Activated CD8-positive, alpha-beta T cell treated with anti-CD3 and anti-CD28 coated beads for 36 hours (primary cell): ENCODE measurements around the gene GALK2. TPM values are rescaled to one million over a fixed set of nuclear protein-coding genes. Genes with fewer than 3 reads are reported as not detected.
"Not testable (repeated sequence)": the region's sequence is repeated elsewhere in the genome, so short reads cannot be mapped to it uniquely, and the experiment has no call there.

Experiments used
- ATAC-seq: fragments of 200-7000 bp; cut with Tn5 transposase; one replicate; pipeline ENCODE4 v1.10.0; 2021; ENCODE audit warnings: mild to moderate bottlenecking, moderate library complexity
- CTCF ChIA-PET: fragments of 350-600 bp; sonication (Branson Sonifier 250); formaldehyde crosslinking; loops from one replicate; lab custom pipeline; 2021; ENCODE audit warnings: antibody characterized with exemption; lab: Charles Lee
- POLR2A ChIA-PET: fragments of 350-600 bp; sonication (Branson Sonifier 250); formaldehyde crosslinking; loops from one replicate; lab custom pipeline; 2021; ENCODE audit warnings: antibody characterized with exemption; lab: Charles Lee
- DNase-seq: peaks from one replicate; pipeline ENCODE4 v3.0.0-alpha.2; 2020
- H3K27ac Mint-ChIP-seq: one replicate; pipeline ENCODE4 v1.8.0; 2021; ENCODE audit warnings: mild to moderate bottlenecking, mixed read lengths
- H3K27me3 Mint-ChIP-seq: one replicate; pipeline ENCODE4 v1.8.0; 2021; ENCODE audit warnings: mixed read lengths
- H3K36me3 Mint-ChIP-seq: one replicate; pipeline ENCODE4 v1.8.0; 2021; ENCODE audit warnings: low read depth, mixed read lengths
- H3K4me1 Mint-ChIP-seq: one replicate; pipeline ENCODE4 v1.8.0; 2021; ENCODE audit warnings: low read depth, mixed read lengths
- H3K4me3 Mint-ChIP-seq: one replicate; pipeline ENCODE4 v1.8.0; 2021; ENCODE audit warnings: mild to moderate bottlenecking, moderate library complexity, mixed read lengths
- H3K9me3 Mint-ChIP-seq: one replicate; pipeline ENCODE4 v1.8.0; 2021; ENCODE audit warnings: mixed read lengths
- intact Hi-C: fragments of 100-400 bp; cut with micrococcal nuclease; formaldehyde crosslinking; loops from one replicate; pipeline ENCODE4 v1.10.0; 2022
- total RNA-seq, 2 experiments: library from RNA; stranded (reverse); gene quantifications; one replicate each; pipeline ENCODE4 v1.2.3, GENCODE V29; 2021
- TF ChIP-seq, protein P1 (sequence below): fragments of 200-600 bp; IDR thresholded peaks from one replicate; pipeline ENCODE4 v1.8.0; 2022; ENCODE audit warnings: antibody characterized with exemption, mild to moderate bottlenecking

GALK2 gene
- total RNA-seq, 2 experiments from 2014 or later = 26.8 to 27.5 TPM

DNA sequence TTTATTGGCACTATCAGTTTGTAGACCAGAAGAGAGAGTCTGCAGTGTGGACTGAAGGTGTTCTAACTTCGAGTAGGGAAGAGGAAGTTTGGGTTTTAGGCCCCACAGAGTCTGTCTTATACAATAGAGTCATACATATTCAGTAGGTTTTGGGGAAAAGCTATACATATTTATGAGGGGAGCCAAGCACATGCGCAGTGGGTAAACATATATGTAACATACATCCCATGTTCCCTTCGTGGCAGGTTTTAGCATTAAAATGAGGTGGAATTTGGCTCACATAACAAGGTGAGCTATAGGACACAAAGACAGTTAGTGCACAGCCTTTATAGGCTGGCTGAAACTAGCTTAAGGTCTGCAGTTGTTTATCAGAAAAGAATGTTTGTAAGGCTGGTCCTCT lies 4.9 kb downstream of the GALK2 start:
- Mint-ChIP-seq H3K27me3 (no peaks in the 10 kb centered on the region), H3K36me3 (peaks cover 7% of the 10 kb centered on the region), H3K4me1 (peaks cover 26% of the 10 kb centered on the region), H3K9me3 (no peaks in the 10 kb centered on the region), H3K4me3 (no peak overlapping the region), H3K27ac (no peak overlapping the region)
- DNase-seq = no peak
- ATAC-seq = no peak
- CTCF ChIA-PET = no interaction called here
- TF ChIP-seq, protein P1, sequence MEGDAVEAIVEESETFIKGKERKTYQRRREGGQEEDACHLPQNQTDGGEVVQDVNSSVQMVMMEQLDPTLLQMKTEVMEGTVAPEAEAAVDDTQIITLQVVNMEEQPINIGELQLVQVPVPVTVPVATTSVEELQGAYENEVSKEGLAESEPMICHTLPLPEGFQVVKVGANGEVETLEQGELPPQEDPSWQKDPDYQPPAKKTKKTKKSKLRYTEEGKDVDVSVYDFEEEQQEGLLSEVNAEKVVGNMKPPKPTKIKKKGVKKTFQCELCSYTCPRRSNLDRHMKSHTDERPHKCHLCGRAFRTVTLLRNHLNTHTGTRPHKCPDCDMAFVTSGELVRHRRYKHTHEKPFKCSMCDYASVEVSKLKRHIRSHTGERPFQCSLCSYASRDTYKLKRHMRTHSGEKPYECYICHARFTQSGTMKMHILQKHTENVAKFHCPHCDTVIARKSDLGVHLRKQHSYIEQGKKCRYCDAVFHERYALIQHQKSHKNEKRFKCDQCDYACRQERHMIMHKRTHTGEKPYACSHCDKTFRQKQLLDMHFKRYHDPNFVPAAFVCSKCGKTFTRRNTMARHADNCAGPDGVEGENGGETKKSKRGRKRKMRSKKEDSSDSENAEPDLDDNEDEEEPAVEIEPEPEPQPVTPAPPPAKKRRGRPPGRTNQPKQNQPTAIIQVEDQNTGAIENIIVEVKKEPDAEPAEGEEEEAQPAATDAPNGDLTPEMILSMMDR = no peak
- POLR2A ChIA-PET = no interaction called here
- intact Hi-C loops = no loop called here

DNA sequence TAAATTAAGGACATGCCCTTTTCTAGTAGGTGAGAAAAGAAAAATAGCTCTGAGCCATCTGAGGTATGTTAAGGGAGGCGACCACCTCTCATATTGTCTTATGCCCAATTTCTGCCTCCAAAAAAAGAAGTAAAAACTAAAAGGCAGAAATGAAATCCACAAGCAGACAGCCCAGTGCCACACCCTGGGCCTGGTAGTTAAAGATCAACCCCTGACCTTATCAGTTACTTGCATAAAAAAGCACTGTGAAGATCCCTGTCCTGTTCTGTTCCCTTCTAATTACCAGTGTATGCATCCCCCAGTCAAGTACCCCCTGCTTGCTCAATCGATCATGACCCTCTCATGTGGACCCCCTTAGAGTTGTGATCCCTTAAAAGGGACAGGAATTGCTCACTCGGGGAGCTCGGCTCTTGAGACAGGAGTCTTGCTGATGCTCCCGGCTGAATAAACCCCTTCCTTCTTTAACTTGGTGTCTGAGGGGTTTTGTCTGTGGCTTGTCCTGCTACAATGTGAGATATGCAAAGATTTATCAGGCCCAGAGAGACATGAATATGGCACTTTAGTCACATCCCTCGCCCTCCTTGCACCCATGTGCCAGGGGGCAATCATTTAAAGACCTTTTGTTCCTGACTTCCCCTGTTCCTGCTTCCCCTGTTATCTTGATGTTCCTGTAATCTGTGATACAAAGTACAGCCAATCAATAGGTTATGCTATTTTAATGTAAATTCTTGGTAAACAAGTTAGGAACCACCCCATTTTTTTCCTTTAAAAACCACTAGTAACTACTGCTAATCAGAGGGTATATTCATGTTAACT lies 5.7 kb downstream of the GALK2 start:
- ATAC-seq, POLR2A ChIA-PET: not testable (repeated sequence)
- CTCF ChIA-PET = interaction anchor here (1.0 kb wide), 1 partner anchor 11 kb away, joined by 3 read pairs; no protein-coding TSS in a partner anchor

DNA sequence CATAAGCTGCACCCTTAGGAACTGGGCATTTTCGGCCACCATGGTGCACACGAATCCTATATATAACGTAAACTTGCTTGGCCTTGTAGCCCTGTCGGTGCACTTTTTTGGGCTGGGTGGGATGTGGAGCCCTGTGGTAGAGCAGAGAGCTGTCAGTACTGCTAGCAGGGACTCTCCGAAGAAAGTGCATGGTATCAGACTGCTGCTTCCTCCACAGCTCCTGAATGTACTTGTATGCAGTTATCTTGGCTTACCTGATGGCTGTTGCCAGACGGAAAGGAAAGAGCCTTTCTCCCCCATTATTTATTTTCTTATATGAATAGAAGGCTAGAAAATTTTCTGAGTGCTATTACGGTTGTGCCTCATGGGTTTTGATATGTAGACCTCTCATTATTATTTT lies 8.4 kb downstream of the GALK2 start:
- peaks cover 14% of the 10 kb centered on the region for H3K36me3 Mint-ChIP-seq
- H3K9me3 Mint-ChIP-seq = peaks cover 6% of the 10 kb centered on the region
- H3K4me1 Mint-ChIP-seq = peaks cover 9% of the 10 kb centered on the region
- intact Hi-C loops = no loop called here
- TF ChIP-seq, protein P1 = no peak
- ChIA-PET POLR2A (interaction anchor here (1.0 kb wide), 1 partner anchor 8 kb away, joined by 4 read pairs; the partner anchor contains the start of gene GALK2), CTCF (no interaction called here)
- H3K27me3 Mint-ChIP-seq = no peaks in the 10 kb centered on the region
- ATAC-seq = no peak
- no peak for DNase-seq
- no peak overlapping the region for H3K4me3 Mint-ChIP-seq
- no peak overlapping the region for H3K27ac Mint-ChIP-seq

More for the DNA sequence above, 5.7 kb downstream of the GALK2 start:
- DNase-seq, H3K9me3 Mint-ChIP-seq, H3K27ac Mint-ChIP-seq, H3K4me3 Mint-ChIP-seq, H3K27me3 Mint-ChIP-seq, intact Hi-C loops, H3K36me3 Mint-ChIP-seq: not testable (repeated sequence)
- peaks cover 26% of the 10 kb centered on the region for H3K4me1 Mint-ChIP-seq

DNA sequence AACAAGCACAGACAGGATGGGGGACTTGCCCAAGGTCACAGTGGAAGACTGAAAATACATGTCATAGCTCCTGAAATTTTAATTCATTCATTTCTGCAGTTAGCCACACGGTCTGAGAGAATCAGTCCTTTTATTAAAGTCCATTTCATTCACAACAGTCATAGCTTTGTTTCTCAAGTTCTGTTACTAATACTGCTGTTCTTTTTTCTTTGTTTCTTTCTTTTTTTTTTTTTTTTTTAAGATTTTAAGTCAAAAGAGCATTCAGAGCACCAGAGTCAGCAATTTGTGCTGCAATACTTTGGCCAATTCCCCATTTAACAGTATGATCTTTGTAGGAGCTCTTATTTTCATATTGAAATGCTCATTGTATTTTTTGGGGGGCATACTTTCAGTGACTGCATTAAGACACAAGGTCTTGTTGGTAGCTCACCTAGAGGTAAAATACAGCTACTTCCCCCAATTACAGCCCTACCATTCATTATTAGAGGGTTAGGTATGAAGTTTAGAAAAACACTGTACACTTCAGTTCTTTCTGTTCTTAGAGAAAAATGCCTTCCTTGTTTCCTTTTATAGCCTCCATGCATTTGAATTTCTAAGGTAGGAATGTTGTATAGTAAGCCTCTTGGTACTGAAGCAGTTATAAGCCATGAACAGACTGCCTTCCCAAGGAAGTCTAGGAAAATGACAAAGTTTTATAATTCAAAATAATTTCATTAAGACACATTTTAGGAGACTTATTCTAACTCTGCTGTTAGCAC lies 9.6 kb downstream of the GALK2 start:
- Mint-ChIP-seq H3K36me3 (peaks cover 21% of the 10 kb centered on the region), H3K4me1 (peaks cover 14% of the 10 kb centered on the region), H3K4me3 (no peak overlapping the region), H3K27me3 (no peaks in the 10 kb centered on the region), H3K27ac (no peak overlapping the region), H3K9me3 (peaks cover 9% of the 10 kb centered on the region)
- ChIA-PET POLR2A (interaction anchor here (0.7 kb wide), 1 partner anchor 302 kb away, joined by 3 read pairs; the partner anchor contains the start of gene EID1), CTCF (no interaction called here)
- no peak for ATAC-seq
- intact Hi-C loops = no loop called here
- DNase-seq = no peak
- TF ChIP-seq, protein P1 = no peak

DNA sequence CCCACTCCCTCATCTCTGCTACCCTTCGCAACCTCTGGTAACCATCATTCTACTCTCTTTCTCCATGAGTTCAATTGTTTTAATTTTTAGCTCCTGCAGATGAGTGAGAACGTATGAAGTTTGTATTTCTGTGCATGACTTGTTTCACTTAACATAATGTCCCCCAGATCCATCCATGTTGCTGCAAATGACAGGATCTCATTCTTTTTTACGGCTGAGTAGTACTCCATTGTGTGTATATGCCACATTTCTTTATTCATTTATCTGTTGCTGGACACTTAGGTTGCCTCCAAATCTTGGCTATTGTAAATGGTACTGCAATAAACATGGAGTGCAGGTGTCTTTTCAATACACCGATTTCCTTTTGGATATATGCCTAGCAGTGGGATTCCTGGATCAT lies 12.1 kb downstream of the GALK2 start:
- Mint-ChIP-seq H3K4me3 (no peak overlapping the region), H3K36me3 (peaks cover 34% of the 10 kb centered on the region), H3K9me3 (peaks cover 16% of the 10 kb centered on the region), H3K27ac (no peak overlapping the region), H3K4me1 (peaks cover 21% of the 10 kb centered on the region), H3K27me3 (no peaks in the 10 kb centered on the region)
- CTCF ChIA-PET = no interaction called here
- DNase-seq (no peak), ATAC-seq (no peak)
- TF ChIP-seq, protein P1 = no peak
- intact Hi-C loops = no loop called here
- POLR2A ChIA-PET = no interaction called here

DNA sequence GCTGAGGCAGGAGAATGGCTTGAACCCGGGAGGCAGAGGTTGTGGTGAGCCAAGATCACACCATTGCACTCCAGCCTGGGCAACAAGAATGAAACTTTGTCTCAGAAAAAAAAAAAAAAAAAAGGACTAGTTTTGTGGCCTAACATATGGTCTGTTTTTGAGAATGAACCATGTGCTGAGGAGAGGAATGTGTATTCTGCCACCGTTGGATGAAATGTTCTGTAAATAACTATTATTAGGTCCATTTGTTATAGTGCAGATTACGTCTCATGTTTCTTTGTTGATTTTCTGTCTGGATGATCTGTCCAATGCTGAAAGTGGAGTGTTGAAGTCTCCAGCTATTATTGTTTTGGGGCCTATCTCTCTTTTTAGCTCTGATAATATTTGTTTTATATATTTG lies 13.7 kb downstream of the GALK2 start:
- H3K27ac Mint-ChIP-seq, POLR2A ChIA-PET, intact Hi-C loops, DNase-seq, H3K27me3 Mint-ChIP-seq, CTCF ChIA-PET, H3K4me3 Mint-ChIP-seq, ATAC-seq: not testable (repeated sequence)
- peaks cover 16% of the 10 kb centered on the region for H3K9me3 Mint-ChIP-seq
- H3K4me1 Mint-ChIP-seq = peaks cover 21% of the 10 kb centered on the region
- H3K36me3 Mint-ChIP-seq = peaks cover 29% of the 10 kb centered on the region
